ENCODE results near the gene MAB21L4.

Gene MAB21L4

DNA sequence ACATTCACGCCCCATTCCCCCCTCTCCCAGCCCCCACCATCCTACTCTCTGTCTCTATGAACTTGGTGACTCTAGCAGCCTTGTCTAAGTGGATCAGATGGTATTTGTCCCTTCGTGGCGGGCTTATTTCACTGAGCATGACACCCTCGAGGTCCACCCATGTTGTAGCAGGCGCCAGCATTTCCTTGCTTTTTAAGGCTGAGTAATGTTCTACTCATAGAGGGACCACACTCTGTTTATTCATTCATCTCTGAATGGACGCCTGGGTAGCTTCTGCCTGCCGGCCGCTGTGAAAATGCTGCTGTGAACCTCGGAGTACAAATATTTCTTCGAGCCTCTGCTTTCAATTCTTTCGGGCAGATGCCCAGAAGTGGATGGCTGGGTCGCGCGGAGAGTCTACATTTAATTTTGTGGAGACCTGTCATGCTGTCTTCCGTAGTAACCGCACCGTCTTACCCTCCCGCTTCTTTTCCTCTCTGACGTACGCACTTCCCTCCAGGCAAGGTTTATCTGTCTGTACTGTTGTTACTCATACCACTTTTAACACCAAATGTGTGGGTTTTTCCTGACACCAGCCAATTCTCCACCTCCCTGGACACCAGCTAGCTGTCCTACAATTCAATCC lies 15.8 kb upstream of the MAB21L4 start:
- DNase-seq, result no peak

DNA sequence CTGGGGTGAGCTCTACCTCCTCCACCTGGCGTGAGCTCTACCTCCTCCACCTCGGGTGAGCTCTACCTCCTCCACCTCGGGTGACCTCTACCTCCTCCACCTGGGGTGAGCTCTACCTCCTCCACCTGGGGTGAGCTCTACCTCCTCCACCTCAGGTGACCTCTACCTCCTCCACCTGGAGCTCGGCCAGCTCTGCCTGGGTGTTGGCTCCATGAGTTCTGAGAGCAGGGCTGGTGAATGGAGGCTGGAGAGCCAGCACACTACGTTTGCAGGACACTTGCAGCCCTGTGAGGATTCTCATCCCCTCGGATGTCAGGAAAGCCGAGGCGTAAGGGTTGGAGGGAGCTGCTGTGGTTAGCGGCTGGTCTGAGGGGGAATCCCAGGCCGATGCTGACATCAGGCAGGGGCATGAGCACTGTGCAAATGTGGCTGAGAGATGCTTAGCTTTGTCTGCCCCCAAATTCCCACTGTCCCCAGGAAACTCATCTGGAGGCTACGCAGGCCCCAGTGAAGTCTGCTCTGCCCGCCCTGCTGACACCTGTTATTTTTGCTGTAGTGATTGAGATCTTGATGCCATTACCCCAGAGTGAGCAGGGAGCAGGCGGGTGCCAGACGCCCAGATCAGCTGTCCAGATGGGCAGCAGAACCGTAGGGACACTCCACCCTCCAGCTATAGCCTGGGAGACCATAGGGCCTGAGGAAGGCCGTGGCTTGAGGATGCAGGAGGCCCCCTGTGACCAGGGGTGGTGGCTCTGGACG lies 13.4 kb upstream of the MAB21L4 start:
- DNase-seq, result no peak

DNA sequence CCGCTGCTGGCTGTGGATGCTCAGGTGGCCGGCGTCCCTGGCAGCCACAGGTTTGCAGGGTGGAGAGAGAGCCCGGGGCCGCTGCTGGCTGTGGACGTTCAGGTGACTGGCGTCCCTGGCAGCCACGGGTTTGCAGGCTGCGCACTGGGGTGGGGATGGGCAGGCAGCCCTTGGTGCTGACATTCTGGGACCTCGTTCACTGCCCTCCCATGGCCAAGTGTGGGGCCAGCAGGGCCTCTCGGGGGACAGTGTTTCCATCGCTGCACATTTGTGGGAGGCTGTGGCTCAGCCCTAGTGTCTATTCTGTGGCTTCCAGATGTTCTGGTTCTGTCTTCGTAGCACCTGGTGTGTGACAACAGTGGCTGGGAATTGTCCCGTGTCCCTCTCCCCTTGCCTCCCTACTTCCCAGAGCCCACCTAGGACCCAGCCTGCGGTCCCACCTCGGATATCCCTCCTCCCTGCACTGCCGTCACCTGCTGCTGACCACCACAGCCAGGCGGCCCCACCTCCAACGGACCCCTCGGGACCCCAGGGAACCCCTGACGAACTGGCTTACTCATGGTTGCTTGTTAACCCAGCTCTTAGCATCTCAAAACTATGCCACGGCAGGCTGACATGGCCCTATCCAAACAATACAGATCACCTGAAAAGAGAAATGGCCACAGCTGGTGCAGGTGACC lies 11.1 kb upstream of the MAB21L4 start:
- no peak for DNase-seq

DNA sequence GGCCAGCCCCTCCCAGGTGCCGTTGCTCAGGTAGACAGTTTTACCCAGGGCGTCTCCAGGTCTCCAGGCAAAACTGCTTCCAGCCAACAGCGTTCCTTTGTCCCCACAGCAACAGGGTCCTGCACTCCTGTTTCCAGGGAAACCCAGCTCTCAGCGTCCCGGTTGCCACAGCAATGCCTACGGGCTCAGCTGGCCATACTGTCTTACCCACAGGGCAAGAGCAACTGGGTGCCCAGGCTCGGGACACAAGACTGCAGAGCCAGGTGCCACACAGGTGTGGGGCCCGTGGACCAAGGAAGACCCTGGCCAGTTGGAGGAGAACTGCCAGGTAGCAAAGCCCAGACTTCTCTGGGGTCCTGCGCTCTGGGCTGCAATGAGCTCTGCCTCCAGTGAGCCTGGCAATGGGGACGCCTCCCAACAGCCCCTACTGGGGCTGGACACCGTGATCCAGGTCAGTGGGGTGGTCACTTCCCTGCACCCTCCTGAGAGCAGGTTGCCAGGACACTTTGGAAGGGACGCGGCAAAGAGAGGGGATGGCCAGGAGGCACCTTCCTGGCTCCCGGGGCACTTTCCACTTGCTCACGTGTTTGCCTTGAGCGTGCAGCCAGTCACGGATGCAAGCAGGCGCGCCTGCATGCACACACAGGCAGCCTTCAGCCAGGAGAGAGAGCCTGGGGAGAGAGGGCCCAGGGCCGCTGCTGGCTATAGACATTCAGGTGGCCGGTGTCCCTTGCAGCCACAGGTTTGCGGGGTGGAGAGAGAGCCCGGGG lies 10.4 kb upstream of the MAB21L4 start, which contains the start of gene CROCC2:
Gene CROCC2 (plus strand): TSS at position 196 of the 770 bp plus-strand sequence. CDS start 178 bp downstream, at position 374.
- DNase-seq, result no peak

DNA sequence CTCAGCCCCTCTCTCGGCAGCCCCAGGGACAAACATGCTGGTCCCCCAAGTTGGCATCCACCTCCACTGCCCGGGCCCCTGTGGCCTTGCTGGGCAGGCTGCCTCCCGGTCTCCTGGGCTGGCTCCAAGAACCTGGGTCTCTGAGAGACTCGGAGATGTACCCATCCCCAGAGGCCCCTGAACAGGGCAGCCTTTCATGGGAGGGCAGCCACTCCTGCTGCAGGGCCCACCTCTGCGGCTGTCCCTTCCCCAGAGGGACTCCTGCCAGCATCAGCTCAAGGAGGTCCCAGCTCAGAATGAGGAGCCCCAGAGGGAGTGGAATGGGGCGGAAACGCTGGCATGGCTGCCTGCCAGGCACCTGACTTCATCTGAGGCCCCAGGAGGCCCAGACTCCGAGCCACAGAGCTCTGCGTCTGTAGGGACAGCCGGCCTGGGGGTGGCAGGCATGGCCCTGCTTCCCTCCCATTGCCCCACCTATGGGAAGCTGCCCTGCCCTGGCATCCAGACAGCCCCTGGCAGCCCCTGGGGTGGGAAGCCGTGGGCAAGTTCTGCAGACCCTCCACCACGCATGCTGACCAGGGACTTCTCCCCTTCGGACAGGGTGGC lies 9.3 kb upstream of the MAB21L4 start:
- DNase-seq, result no peak

DNA sequence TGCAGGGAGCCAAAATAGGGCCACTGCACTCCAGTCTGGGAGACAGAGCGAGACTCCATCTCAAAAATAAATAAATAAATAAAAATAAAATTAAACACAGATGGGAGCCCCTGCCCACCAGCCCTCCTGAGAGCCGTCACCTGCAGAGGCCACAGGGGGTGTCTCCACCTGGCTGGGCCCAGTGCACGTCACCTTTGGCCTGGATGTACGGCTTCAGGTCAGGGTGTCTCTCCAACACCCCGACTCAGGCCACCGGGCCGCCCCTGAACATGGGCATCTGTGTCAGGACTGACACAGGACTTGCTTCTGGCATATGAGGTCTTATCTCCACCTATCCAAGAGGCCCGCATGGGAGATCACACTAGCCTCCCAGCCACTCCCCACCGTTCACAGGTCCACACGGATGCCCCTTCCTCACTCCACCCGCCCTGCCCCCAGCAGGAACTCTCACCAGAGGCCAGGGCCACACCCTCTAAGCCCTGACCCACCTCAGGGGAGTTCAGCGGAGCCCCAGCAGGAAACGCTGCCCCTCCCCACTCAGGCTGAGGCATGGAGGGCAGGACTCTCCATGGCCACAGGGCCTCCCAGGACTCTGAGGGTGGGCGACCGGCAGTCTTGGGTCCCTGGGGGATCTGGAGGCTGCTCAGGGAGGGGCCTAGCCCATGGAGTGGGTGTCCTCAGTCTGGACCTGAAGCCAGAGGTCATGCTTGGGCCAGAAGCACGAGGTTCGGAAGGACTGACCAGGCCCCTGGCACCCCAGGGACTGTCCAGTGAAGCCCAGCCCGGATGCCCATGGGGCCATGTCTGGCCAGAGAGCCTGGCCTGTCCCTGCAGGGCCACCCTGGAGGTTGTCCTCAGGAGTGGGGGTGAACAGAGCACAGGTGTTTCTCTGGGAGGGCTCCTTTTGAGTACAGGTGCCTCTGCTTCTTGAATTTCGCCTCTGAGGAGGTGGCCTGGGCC lies 8.5 kb upstream of the MAB21L4 start:
- no peak for DNase-seq

DNA sequence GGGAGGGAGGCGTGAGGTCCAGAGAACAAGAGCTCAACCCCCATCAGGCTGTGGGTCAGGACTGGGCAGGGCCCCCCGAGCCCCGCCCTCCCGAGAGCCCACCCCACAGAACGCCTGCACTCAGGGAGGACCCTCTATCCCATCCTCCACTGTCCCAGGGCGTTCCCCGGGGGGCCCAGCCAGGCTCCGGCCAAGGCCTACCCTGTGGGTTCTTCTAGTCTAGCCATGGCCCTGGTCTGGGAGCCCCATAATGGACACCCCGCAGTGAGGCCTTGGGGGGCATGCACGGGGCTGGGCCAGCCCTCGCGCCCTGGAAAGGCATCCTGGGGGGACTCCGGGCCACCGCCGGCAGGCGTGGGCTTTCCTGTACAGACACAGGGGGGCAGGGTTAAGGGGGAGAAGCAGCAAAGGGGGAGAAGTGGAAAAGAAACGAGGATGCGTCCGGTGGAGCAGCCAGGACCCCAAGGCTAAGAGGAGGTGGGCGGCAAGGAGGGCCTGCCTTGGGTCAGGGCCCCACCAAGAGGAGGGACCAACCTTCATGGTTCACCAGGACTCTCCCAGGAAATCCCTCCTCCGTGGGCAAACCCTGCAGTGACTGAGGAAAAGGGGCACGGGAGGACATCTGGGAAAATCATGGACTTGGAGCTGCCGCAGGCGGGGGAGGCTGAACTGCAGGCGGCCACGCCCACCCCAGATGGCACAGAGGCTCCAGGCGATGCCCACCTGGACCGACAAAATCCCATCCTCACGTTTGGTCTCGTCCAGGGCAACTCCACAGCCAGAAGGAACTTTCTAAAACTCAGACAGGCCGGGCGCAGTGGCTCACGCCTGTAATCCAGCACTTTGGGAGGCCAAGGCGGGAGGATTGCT lies 7.5 kb upstream of the MAB21L4 start:
- DNase-seq, result no peak

DNA sequence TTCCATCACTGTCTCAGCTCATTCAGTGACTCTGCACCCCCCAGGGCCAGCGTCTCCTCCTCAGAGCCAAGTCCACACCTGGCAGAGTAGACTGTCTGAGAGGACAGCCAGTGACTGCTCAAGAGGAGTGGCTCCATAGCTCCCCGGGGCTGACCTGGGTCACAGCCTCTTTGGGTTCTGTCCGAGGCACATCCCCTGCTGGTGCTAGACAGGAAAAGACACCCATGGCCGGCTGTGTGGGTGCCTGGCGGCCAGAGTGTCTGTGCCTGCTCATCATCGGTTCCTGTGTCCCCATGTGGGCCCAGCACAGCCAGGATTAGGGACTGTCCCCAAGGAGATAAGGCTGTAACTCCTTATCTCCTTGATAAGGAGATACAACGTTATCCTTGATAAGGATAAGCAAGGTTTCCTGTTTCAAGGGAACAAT lies 6.7 kb upstream of the MAB21L4 start:
- no peak for DNase-seq

DNA sequence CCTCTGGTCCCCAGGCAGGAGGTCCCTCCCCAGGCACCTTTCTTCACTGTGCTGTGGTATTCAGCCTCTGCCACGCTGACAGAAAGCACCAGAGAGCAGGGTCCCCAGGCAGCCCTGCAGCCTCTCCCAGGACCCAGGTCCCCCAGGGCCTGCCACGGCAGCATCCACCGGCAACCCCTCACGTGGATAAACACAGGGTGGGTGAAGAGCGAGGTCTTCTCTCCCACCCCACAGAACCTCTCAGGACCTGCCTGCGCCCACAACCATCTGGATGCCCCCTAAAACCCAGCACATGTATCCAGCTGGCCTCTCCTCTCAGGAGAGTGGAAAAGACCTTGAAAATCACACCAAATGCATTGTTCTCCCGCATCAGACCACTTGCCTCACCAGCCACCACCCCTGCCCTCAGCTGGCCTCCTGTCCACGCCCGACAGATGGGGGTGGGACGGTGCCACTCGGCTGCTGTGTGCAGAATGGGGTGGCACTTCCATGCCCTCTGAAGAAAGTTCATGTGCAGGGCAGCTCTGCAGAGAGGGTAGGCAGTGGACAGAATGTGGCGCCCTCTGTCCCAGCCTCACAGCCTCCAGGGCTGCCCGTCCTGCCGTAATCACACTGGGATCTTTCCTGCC lies 6.1 kb upstream of the MAB21L4 start:
- no peak for DNase-seq

DNA sequence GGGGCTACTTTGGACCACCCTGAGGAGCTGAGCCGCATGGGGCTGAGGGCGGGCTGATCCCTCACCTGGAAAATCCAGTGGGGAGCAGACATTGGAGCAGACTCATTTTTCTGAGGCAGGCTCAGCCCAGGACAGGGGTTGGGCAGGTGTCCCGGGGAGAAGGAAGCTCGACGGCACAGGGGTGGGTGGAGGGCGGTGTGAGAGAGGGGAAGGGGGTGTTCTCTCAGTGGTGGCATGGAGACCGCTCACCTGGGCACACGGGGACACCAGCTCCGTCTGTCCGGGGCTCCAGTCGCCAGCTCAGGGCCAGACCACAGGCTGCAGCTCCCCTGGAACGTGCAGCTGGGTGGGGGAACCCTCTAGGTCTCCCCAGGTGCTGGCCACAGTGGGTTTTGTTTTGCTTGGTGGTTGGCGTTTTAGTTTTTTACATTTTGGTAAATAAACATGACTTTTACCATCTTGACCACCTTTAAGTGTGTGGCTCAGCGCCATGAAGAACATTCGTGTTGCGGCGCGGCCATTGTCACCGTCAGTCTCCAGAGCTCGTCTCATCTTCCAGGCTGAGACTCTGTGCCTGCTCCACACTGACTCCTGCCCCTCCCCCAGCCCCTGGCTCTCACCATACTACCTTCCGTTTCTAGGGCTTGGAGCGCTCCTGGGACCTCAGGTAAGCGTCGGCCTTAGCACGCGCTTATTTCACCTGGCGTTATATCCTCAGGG lies 4.3 kb upstream of the MAB21L4 start:
- DNase-seq, result no peak

DNA sequence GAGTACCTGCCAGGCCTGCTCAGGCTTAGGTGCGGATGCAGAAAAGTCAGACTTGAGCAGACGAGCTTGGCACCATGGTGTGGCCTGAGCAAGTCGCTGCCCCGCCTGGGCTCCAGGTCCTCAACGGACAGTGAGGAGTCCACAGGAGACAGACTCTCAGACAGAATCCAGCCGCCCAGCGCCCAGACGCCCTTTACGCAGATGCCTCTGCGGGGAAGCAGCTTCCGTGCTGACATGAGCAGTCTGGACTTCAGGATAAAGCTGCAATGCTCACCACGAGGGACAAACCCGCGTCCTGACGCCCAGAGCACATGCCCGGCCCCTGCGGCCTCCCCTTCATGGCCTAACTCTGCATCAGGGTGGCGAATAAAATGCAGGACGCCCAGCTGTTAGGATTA lies 3.5 kb upstream of the MAB21L4 start:
- no peak for DNase-seq

DNA sequence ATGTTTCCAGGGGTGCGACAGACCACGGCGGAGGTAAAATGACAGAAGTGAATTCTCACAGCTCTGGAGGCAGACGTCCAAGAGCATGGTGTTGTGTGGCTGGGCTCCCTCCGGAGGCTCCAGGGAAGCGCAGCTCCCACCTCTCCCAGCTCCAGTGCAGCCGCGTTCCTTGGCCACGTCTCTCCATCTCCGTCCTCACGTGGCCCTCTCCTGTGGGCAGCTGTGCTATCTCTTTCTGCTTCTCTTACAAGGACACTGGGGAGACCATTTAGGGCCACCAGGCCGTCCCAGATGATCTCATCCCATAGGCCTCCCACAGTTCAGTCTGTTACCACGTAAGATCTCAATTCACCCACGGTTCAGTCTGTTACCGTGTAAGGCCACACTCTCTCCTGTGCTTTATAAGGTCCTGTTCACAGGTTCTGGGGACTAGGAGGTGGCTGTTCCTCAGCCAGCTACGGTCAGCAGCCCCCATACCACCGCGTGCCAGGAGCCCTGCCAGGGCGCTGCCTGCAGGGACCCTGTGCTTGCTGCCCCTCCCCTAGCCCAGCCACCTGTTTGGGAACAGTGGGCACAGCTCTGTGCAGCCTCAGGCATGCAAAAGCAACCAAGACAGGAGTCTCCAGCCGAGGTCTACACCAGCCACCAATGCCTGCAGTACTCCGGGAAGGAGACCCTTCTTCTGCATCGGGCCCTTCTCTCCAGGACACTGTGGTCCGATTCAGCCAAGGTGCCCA lies 2.9 kb upstream of the MAB21L4 start:
- DNase-seq, result no peak

DNA sequence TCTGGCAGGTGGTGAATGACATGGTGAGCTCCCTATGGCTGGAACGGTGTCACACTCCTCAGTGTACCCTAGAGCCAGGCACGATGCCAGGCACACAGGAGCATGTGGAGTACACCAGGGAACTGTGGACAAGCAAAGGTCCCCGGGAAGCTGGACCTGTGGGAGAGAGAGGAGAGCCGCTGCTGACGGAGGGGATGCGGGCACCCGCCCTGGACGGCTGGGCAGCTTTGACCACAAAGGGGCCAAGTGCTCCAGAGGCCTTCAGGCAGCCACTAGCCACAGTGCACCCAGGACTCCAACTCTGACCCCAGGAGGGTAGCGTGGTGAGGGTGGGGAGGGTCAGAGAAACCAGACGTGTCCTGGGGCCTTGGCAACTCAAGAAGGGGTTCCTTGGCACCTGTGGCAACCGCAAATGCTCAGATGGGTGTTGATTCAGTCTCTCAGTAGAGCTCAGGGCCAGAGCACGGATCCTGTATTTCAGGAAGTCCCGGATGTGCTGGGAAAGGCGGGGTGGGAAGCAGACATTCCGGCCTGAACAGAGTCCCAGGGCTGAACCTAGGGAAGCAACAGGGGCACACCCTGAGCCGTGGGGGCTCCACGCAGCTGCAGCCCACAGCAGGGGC lies 2.3 kb upstream of the MAB21L4 start:
- DNase-seq, result no peak

DNA sequence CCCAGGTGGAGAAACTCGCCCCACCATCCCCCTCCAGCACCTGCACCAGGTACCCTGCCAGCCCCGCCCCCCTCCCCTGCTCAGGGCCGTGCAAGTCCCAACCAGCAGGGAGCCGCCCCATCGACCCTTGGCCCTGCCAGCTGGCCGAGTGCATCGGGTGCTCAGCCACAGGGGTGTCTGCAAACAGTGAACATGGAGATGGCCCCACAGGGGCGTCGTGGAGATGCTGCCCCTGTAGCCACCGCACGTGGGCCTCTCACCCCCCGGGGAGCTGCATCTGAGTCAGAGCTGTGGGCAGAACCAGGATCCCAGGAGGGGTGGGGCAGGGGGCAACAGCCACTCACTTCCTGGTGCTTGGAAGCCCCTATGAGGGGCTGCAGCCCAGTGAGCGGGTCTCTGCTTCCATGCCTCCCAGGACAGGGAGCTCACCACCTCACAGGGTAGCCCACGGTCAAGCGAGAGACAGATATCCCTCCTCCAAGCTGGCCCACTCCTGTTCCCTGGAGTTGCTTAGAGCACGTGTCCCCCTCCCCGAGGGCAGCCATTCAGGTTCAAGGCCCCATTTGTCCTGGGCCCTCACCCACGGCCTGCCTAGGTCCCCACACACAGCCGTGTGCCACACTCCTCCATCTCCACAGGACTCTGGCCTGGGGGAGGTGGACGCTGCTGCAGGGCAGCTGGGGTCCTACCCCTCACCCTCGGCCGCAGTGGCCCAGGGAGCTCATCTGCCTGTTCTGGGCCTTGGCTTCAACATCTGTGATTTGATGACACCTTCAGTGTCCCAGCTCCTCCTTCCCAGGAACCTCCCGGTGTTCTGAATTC lies 1.1 kb upstream of the MAB21L4 start:
- DNase-seq, result no peak

DNA sequence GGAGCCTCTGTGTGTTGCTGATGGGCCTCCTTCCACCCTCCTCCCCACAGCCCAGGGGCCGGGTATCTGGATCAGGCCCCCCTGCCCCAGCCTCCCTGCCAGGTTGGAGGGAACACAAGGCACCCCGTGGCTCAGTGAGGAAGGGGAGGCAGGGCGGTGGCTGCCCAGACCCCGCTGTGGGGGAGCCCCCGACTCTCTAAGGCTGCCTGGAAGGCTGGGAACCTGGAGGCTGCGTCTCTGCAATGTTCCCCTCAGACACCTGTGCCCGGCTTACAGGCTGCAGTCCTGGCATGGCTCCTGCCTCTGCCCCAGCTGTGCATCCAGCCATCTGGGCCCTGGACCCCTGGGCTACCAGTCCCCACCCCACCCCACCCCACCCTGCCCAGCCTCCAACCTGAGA lies 438 bp upstream of the MAB21L4 start:
- no peak for DNase-seq

DNA sequence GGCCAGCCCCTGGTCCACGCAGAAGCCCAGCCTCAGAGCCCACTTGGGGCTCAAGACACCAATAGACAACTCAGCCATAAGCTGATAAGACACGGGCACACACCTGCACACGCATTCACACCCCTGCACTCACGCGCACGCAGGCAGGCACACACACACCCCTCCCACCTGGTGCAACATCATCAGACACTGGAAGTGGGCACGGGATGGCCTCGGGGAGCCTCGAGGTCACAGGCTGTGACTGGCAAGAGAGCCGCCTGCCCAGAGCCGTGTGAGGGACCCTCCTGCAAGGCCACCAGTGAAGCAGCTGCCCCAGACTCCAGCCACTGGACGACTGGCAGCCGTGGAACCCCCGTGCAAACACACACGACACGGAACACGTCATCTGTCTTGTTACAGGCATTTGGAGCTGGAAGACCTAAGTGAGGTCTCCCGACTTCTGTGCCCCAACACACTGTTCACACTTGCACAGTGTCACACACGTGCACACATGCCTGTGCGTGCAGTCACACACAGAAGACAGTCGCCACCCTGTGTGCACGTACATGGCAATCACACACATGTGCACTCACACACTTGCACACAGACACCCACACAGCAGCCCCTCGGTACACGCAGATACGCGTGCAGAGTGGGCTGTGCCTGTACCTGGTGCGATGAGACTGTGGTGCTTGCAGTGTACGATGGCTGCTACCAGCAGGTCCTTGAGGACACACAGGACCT lies 959 bp downstream of the MAB21L4 start:
- no peak for DNase-seq

Data from effector CD4-positive, alpha-beta T cell (primary cell).